ENCODE measurements around the gene SH2D6.
"Not testable (repeated sequence)": the region's sequence is repeated elsewhere in the genome, so short reads cannot be mapped to it uniquely, and the experiment has no call there.

The SH2D6 gene

DNA sequence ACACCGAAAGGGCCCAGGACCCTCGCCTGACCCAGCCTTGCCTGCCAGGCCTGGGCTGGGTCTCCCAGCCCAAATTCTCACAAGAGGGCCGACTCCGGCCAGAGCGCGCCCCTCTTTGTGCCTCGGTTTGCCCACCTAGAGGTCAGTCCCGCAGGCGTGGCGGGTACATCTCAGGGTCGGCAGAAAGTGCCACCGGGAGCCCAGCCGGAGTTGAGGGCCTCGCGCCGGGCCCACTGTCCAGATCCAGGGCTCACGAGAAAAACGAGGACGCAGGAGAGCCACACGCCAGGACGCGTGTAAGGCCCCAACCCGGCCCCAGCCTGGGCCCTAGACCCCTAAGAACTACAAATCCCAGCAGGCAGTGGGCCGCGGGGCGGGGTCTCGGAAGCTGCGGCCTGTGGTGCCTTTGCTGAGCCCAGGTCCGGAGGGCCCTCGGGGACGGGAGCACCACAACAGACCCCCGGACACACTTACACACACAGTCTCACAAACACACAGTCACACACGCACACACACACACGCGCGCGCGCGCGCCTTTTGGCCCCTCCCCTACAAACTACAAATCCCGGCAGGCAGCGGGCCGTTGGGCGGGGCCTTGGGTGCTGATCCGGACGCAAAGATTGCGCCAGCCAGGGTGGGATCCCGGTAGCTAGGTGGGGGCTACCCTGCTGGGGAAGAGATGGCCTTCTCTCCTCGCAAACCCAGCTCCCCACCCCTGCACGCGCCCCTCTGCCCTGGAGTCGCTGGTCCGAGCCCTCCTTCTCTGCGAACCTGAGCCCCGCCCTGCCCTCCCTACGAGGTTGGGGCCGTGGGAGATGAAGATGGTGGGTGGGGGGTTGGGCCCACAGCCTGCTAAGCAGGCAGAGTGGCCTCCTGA lies at the start of gene SH2D6:
Gene SH2D6, plus strand, starts transcription at position 583 of the 877 bp plus-strand sequence. CDS start 10,752 bp downstream, outside the sequence.
- DNase-seq = peak; percentile 29

DNA sequence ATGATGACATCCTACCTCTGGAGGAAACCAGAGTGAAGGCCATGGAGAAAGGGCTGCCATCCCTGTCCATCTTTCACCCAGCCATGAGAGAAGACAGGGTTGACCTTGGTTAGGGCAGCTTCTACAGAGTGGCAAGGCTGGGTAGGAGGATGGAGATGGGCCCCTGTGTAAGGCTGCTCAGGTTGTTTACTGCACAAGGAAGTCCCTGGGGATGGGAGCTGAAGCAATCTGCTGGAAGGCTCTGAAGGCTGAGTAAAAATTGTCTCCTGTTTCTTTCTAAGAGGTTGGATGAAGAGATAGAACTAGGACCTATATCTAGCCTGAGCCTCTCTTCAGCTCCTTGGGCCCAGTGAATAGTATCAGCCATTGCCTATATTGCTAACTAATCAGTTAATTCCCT lies 49.6 kb upstream of the SH2D6 start:
- no peak for DNase-seq

- DNase-seq = no peak
Observed at GRCh38 chr2:85369500-85369899, 49.0 kb upstream of the SH2D6 start.

DNA sequence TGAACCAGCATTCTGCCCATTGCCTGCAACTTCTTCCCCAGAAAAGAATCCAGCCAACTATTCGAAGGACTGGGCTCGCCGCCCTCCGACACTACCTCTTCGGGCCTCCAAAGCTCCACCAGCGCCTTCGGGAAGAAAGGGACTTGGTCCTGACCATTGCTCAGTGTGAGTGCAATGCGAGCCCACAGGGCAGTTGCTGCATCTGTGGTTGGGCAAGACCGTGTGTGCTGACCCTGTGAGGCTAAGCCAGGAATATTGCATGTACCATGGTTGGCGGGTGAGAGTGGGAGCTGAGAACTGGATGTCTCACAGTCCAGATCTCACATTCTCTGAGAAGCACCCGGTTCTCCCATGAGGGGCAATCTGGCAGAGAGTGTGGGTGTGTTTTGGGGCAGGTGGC lies 47.5 kb upstream of the SH2D6 start:
- no peak for DNase-seq

- no peak for DNase-seq
Observed at GRCh38 chr2:85376291-85377065, 42.0 kb upstream of the SH2D6 start.

- no peak for DNase-seq
Observed at GRCh38 chr2:85377083-85377482, 41.4 kb upstream of the SH2D6 start.

- no peak for DNase-seq
Observed at GRCh38 chr2:85378257-85378656, 40.3 kb upstream of the SH2D6 start.

- no peak for DNase-seq
Observed at GRCh38 chr2:85380048-85380447, 38.5 kb upstream of the SH2D6 start.

- DNase-seq = not testable (repeated sequence)
Observed at GRCh38 chr2:85383151-85383550, 35.4 kb upstream of the SH2D6 start.

DNA sequence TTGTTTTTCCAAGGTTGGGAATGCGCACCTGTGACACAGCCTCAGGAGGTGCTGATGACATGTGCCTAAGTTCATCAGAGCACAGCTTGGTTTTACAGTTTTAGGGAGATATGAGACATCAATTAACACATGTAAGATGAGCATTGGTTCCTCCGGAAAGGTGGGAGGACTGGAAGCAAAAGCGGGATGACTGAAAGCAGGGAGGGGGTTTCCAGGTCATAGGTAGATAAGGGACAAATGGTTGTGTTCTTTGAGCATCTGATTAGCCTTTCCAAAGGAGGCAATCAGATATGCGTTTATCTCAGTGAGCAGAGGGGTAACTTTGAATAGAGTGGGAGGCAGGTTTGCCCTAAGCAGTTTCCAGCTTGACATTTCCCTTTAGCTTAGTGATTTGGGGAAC lies 34.7 kb upstream of the SH2D6 start:
- no peak for DNase-seq

GRCh38 chr2:85385746-85386145 lies 32.8 kb upstream of the SH2D6 start:
- no peak for DNase-seq

GRCh38 chr2:85387754-85388153 lies 30.8 kb upstream of the SH2D6 start:
- DNase-seq = no peak

- DNase-seq = no peak
Observed at GRCh38 chr2:85388878-85389538, 29.5 kb upstream of the SH2D6 start.

DNA sequence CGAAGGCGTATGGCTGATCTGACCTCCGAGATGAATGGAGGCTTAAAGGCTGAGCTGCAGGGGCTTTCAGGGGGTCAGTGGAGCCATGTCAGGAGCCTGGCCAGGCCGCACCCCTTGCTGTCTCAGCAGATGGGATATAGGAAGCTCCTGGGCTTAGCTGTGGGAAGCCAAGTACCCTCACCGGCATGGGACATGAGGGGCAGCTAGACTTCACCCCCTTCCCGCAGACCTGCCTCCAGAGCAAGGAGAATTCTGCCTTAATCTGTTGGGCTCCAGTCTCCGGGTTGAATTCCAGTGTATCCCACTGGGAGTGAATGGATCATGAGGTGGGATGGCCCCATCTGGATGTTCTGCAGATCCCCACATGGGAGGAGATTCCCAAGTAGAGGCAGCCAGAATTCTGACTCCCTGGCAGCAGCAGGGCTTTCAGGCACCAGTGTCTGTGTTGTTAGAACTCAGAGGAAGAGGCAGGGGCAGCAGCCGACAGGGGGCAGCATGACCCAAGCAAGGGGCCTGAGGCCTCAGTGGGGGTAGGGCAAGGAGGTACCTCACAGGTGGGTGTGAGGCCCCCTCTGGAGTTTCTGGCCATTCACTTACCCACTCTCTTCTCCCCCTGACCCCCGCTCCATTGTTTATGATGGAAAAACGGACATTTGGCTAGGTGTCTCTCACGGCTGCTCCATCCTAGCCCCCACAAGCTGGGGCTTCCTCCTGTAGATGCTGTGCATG lies 27.4 kb upstream of the SH2D6 start:
- DNase-seq = no peak

DNA sequence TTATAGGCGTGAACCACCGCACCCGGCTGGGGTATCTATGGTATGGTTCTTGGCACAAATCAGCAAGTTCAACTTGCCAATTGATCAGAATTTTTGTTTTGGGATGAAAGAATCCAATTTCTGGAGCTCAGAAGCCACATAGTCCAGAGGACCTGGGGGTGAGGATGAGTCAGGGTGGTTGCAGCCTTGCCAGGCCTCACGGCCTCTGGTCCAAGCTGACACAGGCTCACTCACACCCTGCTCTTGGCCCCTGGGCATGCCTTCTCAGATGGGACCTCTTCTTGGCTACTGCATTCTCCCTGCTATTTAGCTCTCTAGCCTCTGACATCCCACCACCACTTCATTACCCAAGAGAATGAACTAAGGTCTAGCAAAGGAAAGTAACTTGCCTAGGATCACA lies 24.7 kb upstream of the SH2D6 start:
- no peak for DNase-seq

GRCh38 chr2:85394261-85394681 lies 24.2 kb upstream of the SH2D6 start:
- DNase-seq = no peak

DNA sequence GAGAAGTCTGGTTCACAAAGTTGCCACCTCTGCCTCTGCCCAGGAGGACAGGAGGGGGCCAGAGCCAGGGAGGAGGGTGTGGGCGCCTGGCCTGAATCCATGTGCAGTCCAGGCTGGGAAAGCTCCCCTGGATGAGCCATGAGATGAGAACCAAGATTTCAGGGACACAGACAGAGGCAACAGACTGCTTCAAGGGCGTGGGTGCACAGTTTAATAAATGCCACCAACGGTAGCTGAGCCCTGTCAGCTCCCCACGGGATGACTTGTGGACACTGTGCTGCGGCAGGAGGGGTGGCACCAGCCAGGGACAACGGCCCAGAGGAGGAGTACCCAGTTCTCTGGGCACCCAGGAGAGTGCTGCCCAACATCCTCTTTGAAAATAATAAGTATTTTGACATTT lies 23.5 kb upstream of the SH2D6 start:
- DNase-seq = no peak

DNA sequence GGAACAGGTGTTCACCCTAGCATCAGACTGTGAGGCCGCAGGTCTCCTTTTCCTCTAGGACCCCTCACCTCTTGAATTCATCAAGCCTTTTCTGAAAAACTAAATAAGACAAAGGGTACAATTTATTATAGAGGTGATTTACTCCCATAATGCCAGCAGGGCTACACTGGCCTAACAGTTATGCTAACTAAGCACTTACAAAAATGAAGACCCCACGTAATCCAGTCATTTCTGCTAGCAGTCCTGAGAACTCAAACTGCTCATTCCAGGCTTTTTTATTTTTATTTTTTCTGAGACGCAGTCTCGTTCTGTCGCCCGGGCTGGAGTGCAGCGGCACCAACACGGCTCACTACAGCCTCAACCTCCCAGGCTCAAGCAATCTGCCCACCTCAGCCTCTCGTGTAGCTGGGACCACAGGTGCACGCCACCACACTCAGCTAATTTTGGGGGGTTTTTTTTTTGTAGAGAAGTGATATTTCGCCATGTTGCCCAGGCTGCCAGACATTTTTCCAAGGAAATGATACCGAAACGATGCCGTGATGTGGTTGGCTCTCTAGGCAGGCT lies 22.5 kb upstream of the SH2D6 start:
- DNase-seq = no peak

- no peak for DNase-seq
Observed at GRCh38 chr2:85396531-85397470, 21.7 kb upstream of the SH2D6 start.

- DNase-seq = no peak
Observed at GRCh38 chr2:85397925-85398331, 20.6 kb upstream of the SH2D6 start.
